ENCODE results near the gene KCNG3.

The KCNG3 gene

DNA sequence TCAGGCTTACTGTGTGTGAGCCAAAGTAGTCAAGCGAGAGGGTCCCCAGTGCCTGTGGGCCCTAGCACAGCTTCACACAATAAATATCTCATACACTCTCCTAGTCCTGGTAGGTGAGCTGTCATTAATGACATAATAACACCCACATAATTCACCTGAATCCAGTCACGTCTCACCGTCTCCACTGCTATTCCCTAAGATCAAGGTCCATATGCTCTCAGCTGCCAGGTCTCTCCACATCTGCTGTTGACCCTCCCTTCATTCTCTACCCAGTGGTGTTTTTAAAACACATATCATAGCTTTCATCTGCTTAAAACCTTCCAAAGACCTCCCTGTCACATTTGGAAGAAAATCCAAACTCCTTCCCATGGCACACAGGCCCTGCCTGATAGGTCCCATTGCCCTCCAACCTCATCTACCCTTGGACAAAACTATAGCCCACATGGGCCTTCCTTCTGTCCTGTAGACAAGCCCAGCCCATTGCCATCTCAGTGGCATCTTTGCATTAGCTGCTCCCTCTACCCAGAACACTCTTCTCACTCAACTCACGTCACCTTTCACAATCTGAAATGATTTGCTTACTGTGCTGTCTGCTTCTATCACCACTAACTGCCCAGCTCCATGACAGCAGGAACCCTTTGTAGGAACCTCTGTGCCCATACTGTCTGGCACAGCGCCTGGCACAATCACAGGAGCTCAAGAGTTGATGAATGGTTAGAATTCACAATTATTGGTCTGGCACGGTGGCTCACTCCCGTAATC, 7.5 kb downstream of the KCNG3 start:
- DNase-seq (ENCODE audit: low read depth): no peak

DNA sequence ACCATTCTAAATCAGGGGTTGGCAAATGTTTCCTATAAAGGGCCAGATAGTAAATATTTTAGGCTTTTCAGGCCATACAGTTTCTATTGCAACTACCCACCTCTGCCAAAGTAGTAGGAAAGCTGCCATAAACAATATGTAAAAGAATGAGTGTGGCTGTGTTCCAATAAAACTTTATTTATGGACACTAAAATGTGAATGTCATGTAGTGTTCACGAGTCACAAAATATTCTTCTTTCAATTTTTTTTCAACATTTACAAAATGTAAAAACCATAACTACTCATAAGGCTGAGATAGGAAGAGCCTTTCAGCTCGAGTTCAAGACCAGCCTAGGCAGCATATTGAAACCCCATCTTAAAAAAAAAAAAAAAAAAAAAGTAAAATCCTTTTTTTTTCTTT, 13.4 kb downstream of the KCNG3 start:
- no peak for DNase-seq (ENCODE audit: low read depth)

DNA sequence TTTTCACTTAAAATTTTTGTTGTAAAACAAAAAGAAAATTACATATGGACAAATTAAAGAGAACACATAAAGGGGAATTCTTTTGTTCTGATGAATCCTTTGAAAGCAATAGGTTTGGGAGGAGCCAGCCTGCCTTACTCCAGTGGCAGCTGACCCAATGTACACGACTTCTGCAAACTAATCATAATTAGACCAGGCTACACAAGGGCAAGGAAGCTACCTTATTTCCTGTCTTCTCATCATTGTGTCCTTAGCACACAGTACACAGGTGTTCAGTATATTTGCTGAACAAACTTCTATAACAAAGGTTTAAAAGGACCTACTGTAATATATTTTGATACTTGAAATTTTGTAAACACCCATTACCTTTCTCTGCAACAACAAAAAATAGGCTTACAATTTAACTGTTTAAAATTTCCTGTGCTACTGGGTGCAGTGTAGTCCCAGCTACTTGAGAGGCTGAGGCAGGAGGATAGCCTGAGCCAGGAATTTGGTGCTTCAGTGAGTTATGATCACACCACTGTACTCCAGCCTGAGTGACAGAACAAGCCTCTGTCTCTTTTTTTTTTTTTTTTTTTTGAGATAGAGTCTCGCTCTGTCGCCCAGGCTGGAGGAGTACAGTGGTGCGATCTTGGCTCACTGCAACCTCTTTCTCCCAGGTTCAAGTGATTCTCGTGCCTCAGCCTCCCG, 18.9 kb downstream of the KCNG3 start:
- DNase-seq (ENCODE audit: low read depth): no peak

DNA sequence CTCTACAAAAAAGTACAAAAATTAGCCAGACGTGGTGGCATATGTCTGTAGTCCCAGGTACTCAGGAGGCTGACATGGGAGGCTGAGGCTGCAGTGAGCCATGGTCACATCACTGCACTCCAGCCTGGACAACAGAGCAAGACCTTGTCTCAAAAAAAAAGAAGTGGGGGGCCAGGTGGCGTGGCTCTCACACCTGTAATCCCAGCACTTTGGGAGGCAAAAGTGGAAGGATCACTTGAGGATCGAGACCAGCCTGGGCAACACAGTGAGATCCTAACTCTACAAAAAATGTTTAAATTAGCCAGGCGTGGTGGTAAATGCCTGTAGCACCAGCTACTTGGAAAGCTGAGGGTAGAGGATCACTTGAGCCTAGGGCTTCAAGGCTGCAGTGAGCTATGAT, 23.1 kb downstream of the KCNG3 start:
- DNase-seq (ENCODE audit: low read depth): no peak

DNA sequence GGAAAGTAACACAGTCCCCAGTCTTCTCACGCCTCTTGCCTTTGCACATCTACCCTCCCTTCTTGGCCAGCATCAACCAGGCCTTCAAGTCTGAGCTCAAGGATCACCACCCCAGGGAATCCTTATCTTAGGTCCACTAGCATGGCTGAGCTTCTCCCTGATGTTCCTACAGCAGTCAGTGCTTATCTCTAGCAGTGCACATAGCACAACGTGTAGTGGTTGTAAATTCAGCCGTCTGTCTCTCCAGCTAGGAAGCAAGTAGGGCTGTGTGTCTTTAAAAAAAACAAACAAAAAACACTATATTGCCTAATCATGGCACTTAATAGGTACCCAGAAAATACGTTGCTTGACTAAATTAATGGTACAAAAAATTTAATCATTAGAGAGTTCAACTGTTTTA, 29.2 kb downstream of the KCNG3 start:
- no peak for DNase-seq (ENCODE audit: low read depth)

DNA sequence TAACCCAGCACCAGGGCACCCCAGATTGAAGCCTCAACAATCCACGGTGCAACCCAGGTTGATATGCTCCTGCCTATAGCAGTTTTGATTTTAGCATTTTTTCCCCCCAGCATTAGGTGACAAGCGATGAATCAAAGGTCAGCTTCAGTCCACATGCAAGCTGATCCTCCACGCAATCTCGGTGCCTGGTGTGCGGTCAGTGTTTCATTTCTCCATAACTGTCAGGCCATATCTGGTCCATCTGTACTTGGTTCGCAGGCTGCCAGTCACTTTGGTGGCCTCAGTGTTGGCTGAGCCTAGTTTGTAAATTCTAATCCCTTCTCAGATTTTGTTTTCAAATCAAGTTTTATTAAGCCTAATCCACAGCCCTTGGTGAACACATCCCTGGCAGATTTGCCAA, 30.2 kb downstream of the KCNG3 start:
- no peak for DNase-seq (ENCODE audit: low read depth)

DNA sequence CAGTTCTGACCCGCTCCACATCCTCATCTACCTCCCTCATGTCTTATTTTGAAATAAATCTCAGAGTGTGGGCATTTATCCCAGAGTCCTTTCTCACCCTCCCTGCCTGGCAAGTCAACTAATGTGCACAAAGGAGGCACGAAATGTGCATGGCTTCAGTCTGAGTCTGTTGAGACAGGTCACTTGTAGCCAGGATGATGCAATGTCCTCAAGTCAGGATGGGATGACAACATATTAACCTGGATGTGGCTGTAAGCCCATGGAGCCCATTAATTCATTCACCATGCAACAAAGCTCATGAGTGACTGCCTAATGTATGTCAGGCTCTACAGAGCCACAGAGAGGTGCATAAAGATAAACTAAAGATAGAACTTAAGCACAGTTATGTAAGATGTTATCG, 34.5 kb downstream of the KCNG3 start:
- DNase-seq (ENCODE audit: low read depth): no peak

DNA sequence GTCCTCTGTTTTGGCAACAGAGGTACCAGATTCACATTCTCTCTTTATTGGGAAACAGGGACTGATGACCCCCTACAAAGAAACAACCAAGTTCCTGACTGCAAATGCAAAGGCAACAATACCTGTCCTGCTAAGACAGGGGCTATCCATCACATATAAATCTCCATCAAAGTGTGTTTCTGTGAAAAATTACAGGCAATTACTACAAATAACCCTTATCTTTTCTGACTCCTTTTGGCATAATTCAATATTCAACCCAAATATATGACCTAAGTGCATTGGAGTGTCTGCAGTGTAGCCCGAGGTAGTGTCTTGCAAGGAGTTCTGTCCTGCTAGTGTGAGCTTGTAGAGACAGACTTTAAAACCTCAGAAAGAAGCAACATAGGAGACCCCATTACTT, 35.4 kb downstream of the KCNG3 start:
- DNase-seq (ENCODE audit: low read depth): no peak

DNA sequence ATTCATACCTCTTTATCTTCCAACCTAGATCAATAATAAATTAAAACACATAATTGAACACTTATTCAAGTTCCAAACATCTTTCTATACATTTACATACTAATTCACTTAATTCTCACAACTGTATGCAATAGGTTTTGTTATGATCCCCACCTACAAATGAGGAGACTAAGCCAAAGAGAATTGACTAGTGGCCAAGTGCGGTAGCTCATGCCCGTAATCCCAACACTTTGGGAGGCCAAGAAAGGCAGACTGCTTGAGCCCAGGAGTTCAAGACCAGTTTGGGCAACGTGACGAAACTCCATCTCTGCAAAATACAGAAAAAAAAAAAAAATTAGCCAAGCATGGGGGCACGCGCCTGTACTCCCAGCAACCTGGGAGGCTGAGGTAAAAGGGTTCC, 36.8 kb downstream of the KCNG3 start:
- no peak for DNase-seq (ENCODE audit: low read depth)

DNA sequence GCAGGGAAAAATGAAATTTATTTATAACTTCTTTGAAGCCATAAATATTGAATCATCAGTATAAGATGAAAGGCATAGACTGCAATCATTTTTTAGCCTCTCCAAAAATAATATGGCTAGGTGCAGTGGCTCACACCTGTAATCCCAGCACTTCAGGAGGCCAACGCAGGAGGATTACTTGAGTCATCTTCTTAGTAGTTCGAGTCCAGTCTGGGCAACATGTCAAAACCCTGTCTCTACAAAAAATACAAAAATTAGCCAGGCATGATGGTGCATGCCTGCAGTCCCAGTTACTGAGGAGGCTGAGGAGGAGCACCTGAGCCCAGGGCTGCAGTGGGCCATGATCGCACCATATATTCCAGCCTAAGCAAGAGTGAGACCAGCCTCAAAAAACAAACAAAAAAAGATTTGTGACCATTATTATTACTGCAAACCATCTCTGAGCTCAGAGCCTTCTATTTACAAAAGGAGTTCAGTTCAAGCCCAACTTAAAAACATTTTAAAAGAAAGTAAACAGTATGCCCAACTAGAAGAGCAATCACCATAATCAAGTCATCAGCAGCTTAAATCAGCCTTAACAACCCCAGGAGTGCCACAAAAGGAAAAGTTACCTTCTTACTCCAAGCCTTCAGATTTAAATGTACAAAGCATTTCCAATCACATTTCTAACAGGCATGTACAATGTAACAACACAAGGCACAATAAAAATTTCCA, 37.5 kb downstream of the KCNG3 start:
- no peak for DNase-seq (ENCODE audit: low read depth)

DNA sequence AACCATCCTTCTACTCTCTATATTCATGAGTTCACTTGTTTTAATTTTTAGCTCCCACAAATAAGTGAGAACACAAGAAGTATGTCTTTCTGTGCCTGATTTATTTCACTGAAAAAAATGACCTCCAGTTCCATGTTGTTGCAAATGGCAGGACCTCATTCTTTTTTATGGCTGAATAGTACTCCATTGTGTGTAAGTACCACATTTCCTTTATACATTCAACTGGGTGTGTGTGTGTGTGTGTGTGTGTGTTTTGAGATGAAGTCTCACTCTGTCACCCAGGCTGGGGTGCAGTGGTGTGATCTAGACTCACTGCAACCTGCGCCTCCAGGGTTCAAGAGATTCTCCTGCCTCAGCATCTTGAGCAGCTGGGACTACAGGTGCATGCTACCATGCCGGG, 41.2 kb downstream of the KCNG3 start:
- no peak for DNase-seq (ENCODE audit: low read depth)

DNA sequence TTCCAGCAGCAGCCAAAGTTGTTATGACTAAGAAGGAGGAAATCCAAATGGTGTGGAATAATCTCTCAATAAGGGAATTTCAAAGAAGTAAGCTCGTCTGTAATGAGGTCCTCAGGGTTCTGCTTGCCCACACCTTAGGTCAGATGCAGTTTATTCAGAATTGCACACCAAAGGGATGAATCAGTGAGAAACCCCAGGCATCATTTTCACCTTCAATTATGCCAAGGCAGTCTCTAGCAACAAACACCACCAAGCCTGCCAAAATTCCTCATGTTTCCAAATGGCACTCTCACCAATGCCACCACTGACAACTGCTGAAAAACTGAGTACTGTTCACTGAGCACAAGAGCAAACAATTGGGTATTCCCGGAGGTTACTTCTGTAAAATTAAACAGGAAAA, 43.6 kb downstream of the KCNG3 start:
- DNase-seq (ENCODE audit: low read depth): no peak

DNA sequence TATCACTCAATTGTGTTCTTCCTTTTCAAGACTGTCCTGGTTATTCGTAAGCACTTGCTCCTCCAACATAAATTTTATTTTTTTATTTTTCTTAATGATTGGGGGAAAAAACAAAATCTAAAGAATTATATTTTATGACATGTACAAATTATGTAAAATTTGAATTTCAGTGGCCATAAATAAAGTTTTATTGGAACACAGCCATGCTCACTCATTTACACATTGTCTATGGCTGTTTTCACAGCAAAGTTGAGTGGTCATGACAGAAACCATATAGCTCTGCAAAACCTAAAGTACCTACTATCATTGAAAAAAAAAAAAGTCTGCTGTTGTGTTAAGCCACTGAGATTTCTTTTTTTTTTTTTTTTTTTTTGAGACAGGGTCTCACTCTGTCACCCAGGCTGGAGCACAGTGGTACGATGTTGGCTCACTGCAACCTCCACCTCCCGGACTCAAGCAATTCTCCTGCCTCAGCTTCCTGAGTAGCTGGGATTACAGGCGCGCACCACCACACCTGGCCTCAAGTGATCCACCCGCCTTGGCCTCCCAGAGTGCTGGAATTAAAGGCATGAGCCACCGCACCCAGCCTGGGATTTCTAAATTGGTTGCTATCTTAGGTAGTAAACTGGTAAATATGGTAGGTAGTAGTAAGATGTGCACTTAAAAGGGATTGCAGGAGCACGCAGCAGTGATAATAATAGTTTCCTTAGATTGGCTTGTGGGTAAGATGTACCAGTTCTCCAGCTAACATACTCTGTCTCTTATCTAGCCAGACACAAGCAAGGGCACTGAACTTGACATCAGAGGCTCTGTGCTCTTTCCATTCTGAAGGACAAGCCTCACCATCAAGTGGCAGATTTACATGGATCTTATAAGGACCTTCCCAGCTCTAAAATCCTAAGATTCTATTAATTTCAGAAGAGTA, 44.4 kb downstream of the KCNG3 start:
- no peak for DNase-seq (ENCODE audit: low read depth)

DNA sequence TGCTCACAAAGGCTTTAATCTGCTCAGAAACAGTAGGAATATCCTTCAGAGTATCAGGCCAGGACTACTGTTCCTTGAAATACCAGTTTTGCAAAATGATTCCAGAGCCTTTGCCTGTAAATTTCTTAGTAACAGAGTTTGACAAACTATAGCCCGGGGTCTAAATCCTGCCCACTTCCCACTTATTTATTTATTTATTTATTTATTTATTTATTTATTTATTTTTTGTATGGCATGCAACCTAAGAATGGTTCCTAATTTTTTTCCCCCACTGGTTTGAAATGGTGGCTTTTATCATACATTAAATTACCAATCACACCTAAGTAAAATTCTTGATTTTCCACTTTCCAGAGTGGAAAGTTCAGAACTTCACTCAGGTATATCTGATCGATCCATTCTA, 45.6 kb downstream of the KCNG3 start:
- DNase-seq (ENCODE audit: low read depth): no peak

DNA sequence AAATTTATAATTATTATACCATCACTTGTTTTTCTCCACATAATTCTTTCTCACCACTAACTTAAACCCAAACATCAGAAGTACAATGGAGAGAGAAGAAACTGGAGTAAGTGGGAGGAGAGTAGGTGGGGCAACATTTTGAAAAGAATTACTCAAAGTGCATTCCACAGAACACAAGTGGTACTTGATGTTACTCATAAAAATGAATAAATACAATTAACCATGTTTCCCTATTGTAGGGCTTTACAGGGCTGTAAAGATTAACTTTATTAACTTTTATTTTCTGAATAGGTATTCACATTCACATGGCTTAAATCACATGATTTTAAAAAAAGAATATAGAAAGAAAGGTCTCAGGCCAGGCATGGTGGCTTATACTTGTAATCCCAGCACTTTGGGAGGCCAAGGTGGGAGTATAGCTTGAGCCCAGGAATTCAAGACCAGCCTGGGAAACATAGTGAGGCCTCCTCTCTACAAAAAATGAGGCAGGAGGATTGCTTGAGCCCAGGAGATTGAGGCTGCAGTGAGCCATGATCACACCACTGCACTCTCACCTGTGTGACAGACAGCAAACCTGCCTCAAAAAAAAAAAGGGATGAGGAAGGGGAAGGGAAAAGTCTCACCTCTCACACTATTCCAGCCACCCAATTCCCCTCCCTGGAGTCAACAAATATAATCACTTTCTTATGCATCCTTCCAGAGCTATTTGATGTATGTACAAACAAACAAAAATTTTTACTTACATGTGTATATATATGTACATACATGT, 47.1 kb downstream of the KCNG3 start:
- no peak for DNase-seq (ENCODE audit: low read depth)

DNA sequence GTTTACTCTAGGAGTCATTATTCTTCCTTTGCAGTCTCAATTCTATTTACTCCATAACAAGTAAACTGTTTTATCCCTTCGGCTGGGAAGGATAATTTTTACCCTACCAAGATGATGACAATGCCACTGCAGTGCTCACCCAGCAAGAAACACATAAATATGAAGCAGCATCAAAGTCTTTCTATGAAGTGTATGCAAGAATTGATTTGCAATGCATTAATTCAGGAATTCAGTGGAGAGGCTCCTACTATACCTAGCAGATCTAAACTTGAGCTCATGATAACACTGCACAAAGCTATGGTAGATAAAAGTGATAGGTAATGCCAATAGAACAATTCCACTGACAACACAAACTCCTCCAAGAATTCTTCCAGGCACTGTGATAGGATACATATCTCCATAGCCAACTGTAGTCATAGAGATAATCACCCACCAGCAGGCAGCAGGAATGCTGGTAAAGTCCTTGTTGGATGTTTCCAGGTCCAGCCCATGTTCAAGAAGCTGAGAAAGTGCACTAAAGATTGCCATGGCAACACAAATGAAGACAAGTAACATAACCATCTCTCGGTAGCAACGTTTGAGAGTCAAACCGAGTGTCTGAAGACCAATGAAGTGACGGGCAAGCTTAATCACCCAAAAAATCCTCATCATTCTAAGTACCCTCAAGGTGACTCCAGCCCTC, 49.9 kb downstream of the KCNG3 start:
- no peak for DNase-seq (ENCODE audit: low read depth)

DNA sequence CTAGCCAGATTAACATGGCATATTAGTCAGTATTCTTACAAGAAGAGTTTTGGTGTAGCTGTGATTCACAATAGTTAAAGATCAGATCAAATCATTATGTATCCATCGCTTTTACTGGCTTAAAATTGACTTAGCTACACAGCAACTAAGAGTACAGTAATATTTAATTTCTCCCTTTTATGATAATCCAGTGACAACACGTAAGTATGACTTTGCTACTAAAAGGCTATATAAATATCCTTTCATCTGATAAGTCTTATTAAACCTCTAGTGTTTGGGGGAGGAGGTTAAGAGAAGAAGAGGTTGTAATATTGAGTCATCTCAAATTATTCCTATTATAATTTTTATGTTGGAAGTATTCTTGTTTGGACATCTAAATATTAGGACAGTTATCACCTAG, 51.0 kb downstream of the KCNG3 start:
- DNase-seq (ENCODE audit: low read depth): no peak

DNA sequence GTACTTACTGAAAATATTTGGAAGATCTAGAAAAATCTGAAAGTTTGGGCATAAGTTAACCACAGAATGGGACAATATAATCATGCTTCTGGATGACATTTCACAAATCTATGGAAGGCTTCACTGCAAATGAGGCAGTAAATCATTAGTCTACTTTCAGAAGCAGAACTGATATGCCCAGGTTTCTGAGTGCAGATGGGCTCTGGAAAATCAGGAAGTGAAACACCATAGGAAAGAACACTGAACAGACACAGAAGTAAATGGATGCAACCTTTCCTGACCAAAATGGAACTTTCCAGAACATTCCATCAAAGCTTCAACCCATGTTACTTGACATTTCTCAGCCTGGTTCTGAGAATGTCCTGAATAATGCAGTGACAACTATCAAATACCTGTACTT, 55.1 kb downstream of the KCNG3 start:
- DNase-seq (ENCODE audit: low read depth): no peak

DNA sequence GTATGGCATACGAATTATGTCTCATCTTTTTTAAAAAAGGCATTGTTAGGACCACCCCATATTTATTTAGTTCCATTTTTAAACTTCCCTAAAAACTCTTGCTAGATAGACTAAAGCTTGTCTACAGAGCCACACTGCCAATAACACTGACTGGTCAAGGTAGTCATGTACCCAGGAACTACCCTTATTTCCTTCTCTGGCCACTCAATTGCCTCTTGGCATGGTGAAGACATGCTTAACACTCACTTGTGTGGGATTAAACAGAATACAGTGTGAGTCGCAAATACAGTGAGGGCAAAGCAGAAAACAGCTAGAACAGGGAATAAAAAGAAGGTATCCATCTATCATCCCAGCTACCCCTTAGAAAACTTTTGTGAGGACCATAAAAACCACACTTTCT, 57.4 kb downstream of the KCNG3 start:
- no peak for DNase-seq (ENCODE audit: low read depth)

DNA sequence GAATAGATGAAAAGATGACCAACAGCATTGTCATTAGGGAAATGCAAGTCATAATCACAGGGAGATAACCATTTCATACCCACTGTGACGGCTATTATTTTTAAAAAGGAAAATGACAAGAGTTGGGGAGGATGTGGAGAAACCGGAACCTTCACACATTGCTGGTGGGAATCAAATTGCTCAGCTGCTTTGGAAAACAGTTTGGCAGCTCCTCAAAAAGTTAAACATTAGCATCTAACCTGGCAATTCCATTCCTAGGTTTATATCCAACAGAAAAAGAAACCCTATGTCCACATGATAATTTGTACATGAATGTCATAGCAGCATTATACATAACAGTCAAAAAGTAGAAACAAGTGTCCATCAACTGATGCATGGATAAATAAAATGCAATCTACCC, 58.2 kb downstream of the KCNG3 start:
- no peak for DNase-seq (ENCODE audit: low read depth)

DNA sequence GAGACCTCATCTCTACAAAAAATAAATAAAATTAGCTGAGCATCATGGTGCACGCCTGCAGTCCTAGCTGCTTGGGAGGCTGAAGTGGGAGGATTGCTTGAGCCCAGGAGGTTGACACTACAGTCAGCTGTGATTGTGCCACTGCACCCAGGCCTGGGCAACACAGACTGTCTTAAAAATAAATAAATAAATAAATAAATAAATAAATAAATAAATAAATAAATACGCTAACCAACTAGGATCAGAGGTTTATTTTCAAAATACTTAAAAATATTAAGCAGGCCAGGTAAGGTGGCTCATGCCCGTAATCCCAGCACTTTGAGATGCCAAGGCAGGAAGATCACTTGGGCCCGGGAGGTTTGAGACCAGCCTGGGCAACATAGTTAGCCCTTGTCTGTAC, 63.6 kb downstream of the KCNG3 start:
- no peak for DNase-seq (ENCODE audit: low read depth)

Data from activated gamma-delta T cell treated with anti-CD3 and anti-CD28 coated beads, Interleukin-2, amount 50 U/mL, for 16 hours (primary cell).